Measurements from ENCODE around the gene SPON1.
"Not testable (repeated sequence)": the region's sequence is repeated elsewhere in the genome, so short reads cannot be mapped to it uniquely, and the experiment has no call there.

Gene SPON1

GRCh38 chr11:14042686-14043465 is 80.4 kb downstream of the SPON1 start:
- DNase-seq, result no peak

- no peak for DNase-seq
Measured at GRCh38 chr11:14044916-14045315, 82.4 kb downstream of the SPON1 start.

GRCh38 chr11:14045417-14045816 is 82.9 kb downstream of the SPON1 start:
- DNase-seq, result no peak

GRCh38 chr11:14052198-14052597 is 89.7 kb downstream of the SPON1 start:
- DNase-seq, result no peak

GRCh38 chr11:14054116-14055107 is 91.9 kb downstream of the SPON1 start:
- no peak for DNase-seq

- DNase-seq, result no peak
Measured at GRCh38 chr11:14055936-14056335, 93.4 kb downstream of the SPON1 start.

GRCh38 chr11:14058061-14058460 is 95.5 kb downstream of the SPON1 start:
- DNase-seq, result no peak

- no peak for DNase-seq
Measured at GRCh38 chr11:14059491-14059890, 97.0 kb downstream of the SPON1 start.

GRCh38 chr11:14061721-14062120 is 99.2 kb downstream of the SPON1 start:
- no peak for DNase-seq

GRCh38 chr11:14065141-14065540 is 102.6 kb downstream of the SPON1 start:
- DNase-seq, result no peak

GRCh38 chr11:14065681-14066080 is 103.2 kb downstream of the SPON1 start:
- DNase-seq, result no peak

- DNase-seq, result no peak
Measured at GRCh38 chr11:14067686-14068085, 105.2 kb downstream of the SPON1 start.

GRCh38 chr11:14070896-14071295 is 108.4 kb downstream of the SPON1 start:
- DNase-seq, result no peak

- DNase-seq, result no peak
Measured at GRCh38 chr11:14073849-14074476, 111.4 kb downstream of the SPON1 start.

- no peak for DNase-seq
Measured at GRCh38 chr11:14075118-14076078, 112.9 kb downstream of the SPON1 start.

GRCh38 chr11:14079011-14079410 is 116.5 kb downstream of the SPON1 start:
- no peak for DNase-seq

- DNase-seq, result no peak
Measured at GRCh38 chr11:14079797-14080196, 117.3 kb downstream of the SPON1 start.

- no peak for DNase-seq
Measured at GRCh38 chr11:14081581-14082231, 119.2 kb downstream of the SPON1 start.

- no peak for DNase-seq
Measured at GRCh38 chr11:14082338-14082737, 119.8 kb downstream of the SPON1 start.

GRCh38 chr11:14088861-14089260 is 126.3 kb downstream of the SPON1 start:
- not testable (repeated sequence) for DNase-seq

- DNase-seq, result no peak
Measured at GRCh38 chr11:14089690-14090462, 127.4 kb downstream of the SPON1 start.
